A549 (cell line): ENCODE results near the gene SPAG7.
A peak's percentile ranks its signal among the peaks of the same experiment; 100 is the strongest.

Experiments used
- CBX2 ChIP-seq: fragments of 200-600 bp; sonication (generic); IDR thresholded peaks from 2 replicates; pipeline ENCODE4 v1.6.1; 2016; ENCODE audit warnings: low read depth, mild to moderate bottlenecking, borderline replicate concordance
- CBX8 ChIP-seq: fragments of 200-600 bp; sonication (generic); IDR thresholded peaks from 2 replicates; pipeline ENCODE4 v1.6.1; 2016
- HEYL ChIP-seq: fragments of 250-450 bp; sonication (Bioruptor Pico); IDR thresholded peaks from 2 replicates; pipeline ENCODE4 v1.8.0; 2021; ENCODE audit warnings: mild to moderate bottlenecking, moderate library complexity
- JUNB ChIP-seq: fragments of >200 bp; sonication (Bioruptor Twin); formaldehyde crosslinking; IDR thresholded peaks from 2 replicates; pipeline ENCODE4 v1.6.1; 2016
- KDM5A ChIP-seq: fragments of 200-600 bp; sonication (generic); IDR thresholded peaks from 2 replicates; pipeline ENCODE4 v1.6.1; 2016; ENCODE audit warnings: antibody characterized with exemption, mild to moderate bottlenecking
- MYC ChIP-seq: IDR thresholded peaks from 2 replicates; pipeline ENCODE4 v1.6.1; 2012; ENCODE audit warnings: mild to moderate bottlenecking, inconsistent platforms, low read length, improper control_type of control experiment, borderline replicate concordance
- PHF8 ChIP-seq: fragments of 200-600 bp; sonication (generic); IDR thresholded peaks from 2 replicates; pipeline ENCODE4 v1.6.1; 2016; ENCODE audit warnings: low read depth, mild to moderate bottlenecking, antibody characterized with exemption, moderate library complexity, borderline replicate concordance
- POLR2A ChIP-seq: IDR thresholded peaks from 2 replicates; pipeline ENCODE4 v1.6.1; 2012; ENCODE audit warnings: mild to moderate bottlenecking, low read length
- RFX5 ChIP-seq: fragments of 450-650 bp; IDR thresholded peaks from 2 replicates; pipeline ENCODE4 v1.7.1; 2014; ENCODE audit warnings: antibody characterized with exemption, mild to moderate bottlenecking, moderate library complexity
- TP53 ChIP-seq: fragments of 250-450 bp; sonication (Bioruptor Pico); IDR thresholded peaks from 2 replicates; pipeline ENCODE4 v1.5.0; 2021; ENCODE audit warnings: mild to moderate bottlenecking, moderate library complexity
- ZC3H11A ChIP-seq: fragments of 450-650 bp; IDR thresholded peaks from 2 replicates; pipeline ENCODE4 v1.6.1; 2014; ENCODE audit warnings: antibody characterized with exemption, mild to moderate bottlenecking
- TF ChIP-seq, protein P1 (sequence below): fragments of >200 bp; sonication (Bioruptor Twin); formaldehyde crosslinking; IDR thresholded peaks from 3 replicates; pipeline ENCODE4 v1.5.1; 2016
- TF ChIP-seq, protein P2 (sequence below): fragments of 200-600 bp; sonication (generic); IDR thresholded peaks from 2 replicates; pipeline ENCODE4 v1.6.1; 2016; ENCODE audit warnings: antibody characterized with exemption, mild to moderate bottlenecking, moderate library complexity
- TF ChIP-seq, protein P3 (sequence below): IDR thresholded peaks from 2 replicates; pipeline ENCODE4 v1.6.1; 2012; ENCODE audit warnings: low read depth, borderline replicate concordance

DNA sequence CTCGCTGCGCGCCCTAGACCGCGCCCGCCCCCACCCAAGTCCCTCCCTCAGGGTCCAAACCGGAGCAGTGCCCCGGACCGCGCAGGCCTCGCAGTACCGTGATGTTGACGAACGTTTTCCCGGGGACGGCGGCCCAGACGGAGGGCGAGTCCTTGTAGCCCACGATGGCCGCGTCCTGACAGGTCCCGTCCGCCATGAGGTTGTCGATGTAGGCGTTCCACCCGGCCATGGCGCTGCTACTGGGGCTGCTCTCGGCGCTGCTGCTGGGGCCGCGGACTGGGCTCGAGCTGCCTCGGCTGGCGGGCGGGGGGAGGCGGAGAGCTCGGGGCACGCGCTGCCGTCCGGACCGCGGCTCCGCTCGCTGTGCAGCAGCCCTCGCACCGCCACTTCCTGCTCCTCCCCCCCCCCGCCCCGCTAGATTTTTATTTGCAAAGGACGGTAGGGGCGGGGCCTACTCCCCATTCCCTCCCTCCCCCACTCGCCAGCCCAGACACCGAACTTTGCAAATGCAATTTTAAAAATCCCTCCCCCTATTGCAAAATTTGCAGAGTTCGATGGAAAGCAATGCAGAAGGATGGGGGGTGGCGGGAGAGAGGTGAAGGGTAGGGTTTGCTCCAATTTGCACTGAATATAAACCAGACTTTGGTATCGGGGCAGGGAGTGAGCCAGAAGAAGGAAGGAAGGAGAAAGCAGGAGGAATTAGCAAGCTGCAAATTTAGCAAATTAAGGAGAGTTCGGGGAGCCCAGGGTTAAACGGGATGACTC is 19.3 kb downstream of the SPAG7 start, which contains the start of gene PFN1:
- TF ChIP-seq CBX2 (no peak), ZC3H11A (no peak), KDM5A (no peak), TP53 (CRISPR knock-in tag) (no peak), CBX8 (no peak), POLR2A (peak; percentile 94), JUNB (no peak), HEYL (CRISPR knock-in tag) (no peak), PHF8 (peak; percentile 95), MYC (peak; percentile 85), RFX5 (no peak)
- TF ChIP-seq, protein P1, sequence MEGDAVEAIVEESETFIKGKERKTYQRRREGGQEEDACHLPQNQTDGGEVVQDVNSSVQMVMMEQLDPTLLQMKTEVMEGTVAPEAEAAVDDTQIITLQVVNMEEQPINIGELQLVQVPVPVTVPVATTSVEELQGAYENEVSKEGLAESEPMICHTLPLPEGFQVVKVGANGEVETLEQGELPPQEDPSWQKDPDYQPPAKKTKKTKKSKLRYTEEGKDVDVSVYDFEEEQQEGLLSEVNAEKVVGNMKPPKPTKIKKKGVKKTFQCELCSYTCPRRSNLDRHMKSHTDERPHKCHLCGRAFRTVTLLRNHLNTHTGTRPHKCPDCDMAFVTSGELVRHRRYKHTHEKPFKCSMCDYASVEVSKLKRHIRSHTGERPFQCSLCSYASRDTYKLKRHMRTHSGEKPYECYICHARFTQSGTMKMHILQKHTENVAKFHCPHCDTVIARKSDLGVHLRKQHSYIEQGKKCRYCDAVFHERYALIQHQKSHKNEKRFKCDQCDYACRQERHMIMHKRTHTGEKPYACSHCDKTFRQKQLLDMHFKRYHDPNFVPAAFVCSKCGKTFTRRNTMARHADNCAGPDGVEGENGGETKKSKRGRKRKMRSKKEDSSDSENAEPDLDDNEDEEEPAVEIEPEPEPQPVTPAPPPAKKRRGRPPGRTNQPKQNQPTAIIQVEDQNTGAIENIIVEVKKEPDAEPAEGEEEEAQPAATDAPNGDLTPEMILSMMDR: no peak
- TF ChIP-seq, protein P2, sequence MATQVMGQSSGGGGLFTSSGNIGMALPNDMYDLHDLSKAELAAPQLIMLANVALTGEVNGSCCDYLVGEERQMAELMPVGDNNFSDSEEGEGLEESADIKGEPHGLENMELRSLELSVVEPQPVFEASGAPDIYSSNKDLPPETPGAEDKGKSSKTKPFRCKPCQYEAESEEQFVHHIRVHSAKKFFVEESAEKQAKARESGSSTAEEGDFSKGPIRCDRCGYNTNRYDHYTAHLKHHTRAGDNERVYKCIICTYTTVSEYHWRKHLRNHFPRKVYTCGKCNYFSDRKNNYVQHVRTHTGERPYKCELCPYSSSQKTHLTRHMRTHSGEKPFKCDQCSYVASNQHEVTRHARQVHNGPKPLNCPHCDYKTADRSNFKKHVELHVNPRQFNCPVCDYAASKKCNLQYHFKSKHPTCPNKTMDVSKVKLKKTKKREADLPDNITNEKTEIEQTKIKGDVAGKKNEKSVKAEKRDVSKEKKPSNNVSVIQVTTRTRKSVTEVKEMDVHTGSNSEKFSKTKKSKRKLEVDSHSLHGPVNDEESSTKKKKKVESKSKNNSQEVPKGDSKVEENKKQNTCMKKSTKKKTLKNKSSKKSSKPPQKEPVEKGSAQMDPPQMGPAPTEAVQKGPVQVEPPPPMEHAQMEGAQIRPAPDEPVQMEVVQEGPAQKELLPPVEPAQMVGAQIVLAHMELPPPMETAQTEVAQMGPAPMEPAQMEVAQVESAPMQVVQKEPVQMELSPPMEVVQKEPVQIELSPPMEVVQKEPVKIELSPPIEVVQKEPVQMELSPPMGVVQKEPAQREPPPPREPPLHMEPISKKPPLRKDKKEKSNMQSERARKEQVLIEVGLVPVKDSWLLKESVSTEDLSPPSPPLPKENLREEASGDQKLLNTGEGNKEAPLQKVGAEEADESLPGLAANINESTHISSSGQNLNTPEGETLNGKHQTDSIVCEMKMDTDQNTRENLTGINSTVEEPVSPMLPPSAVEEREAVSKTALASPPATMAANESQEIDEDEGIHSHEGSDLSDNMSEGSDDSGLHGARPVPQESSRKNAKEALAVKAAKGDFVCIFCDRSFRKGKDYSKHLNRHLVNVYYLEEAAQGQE: no peak
- TF ChIP-seq, protein P3, sequence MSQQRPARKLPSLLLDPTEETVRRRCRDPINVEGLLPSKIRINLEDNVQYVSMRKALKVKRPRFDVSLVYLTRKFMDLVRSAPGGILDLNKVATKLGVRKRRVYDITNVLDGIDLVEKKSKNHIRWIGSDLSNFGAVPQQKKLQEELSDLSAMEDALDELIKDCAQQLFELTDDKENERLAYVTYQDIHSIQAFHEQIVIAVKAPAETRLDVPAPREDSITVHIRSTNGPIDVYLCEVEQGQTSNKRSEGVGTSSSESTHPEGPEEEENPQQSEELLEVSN: peak; percentile 25; the same call in 1 of the 2 replicates
